GM06990 (cell line): ENCODE data around the gene OVCA2.
"Not testable (repeated sequence)": the region's sequence is repeated elsewhere in the genome, so short reads cannot be mapped to it uniquely, and the experiment has no call there.

Source experiments
- DNase-seq: peaks from one replicate; pipeline ENCODE4 v3.0.0-alpha.2; 2011; ENCODE audit not compliant: insufficient read length; ENCODE audit errors: extremely low read depth
- H3K27me3 ChIP-seq: replicated peaks from 2 replicates; pipeline ENCODE4 v1.6.0; 2011; ENCODE audit warnings: low read length; ENCODE audit not compliant: control insufficient read depth, insufficient read depth
- H3K36me3 ChIP-seq: 2 replicates; pipeline ENCODE4 v1.5.1; 2011; ENCODE audit warnings: low read length; ENCODE audit not compliant: control insufficient read depth, insufficient read depth
- H3K4me3 ChIP-seq: replicated peaks from 2 replicates; pipeline ENCODE4 v1.5.1; 2011; ENCODE audit warnings: low read depth, mild to moderate bottlenecking, control low read depth, low read length
- TF ChIP-seq, protein P1 (sequence below): IDR thresholded peaks from 2 replicates; pipeline ENCODE4 v1.5.1; 2011; ENCODE audit warnings: low read length, control low read depth, mild to moderate bottlenecking, inconsistent platforms; ENCODE audit not compliant: insufficient read depth, poor library complexity, severe bottlenecking

OVCA2 gene

DNA sequence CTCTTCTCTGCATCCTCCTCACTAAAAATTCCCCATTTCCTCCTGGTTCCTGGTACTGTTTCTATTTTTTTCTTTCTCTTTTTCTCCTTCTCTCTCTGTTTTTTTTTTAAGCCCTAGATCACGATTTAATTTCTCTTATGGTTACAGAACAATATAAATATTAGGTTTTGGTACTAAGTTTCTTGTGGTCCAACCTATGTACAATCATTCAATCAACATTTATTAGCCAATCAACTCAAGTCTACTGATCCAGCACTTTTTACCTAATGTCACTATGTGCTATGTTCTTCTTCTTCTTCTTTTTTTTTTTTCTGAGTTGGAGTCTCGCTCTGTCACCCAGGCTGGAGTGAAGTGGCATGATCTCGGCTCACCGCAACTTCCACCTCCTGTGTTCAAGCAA lies 29.3 kb upstream of the OVCA2 start:
- H3K36me3 ChIP-seq = no peaks in the 10 kb centered on the region
- no peaks in the 10 kb centered on the region for H3K27me3 ChIP-seq
- TF ChIP-seq, protein P1, sequence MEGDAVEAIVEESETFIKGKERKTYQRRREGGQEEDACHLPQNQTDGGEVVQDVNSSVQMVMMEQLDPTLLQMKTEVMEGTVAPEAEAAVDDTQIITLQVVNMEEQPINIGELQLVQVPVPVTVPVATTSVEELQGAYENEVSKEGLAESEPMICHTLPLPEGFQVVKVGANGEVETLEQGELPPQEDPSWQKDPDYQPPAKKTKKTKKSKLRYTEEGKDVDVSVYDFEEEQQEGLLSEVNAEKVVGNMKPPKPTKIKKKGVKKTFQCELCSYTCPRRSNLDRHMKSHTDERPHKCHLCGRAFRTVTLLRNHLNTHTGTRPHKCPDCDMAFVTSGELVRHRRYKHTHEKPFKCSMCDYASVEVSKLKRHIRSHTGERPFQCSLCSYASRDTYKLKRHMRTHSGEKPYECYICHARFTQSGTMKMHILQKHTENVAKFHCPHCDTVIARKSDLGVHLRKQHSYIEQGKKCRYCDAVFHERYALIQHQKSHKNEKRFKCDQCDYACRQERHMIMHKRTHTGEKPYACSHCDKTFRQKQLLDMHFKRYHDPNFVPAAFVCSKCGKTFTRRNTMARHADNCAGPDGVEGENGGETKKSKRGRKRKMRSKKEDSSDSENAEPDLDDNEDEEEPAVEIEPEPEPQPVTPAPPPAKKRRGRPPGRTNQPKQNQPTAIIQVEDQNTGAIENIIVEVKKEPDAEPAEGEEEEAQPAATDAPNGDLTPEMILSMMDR = no peak
- no peak overlapping the region for H3K4me3 ChIP-seq
- no peak for DNase-seq

DNA sequence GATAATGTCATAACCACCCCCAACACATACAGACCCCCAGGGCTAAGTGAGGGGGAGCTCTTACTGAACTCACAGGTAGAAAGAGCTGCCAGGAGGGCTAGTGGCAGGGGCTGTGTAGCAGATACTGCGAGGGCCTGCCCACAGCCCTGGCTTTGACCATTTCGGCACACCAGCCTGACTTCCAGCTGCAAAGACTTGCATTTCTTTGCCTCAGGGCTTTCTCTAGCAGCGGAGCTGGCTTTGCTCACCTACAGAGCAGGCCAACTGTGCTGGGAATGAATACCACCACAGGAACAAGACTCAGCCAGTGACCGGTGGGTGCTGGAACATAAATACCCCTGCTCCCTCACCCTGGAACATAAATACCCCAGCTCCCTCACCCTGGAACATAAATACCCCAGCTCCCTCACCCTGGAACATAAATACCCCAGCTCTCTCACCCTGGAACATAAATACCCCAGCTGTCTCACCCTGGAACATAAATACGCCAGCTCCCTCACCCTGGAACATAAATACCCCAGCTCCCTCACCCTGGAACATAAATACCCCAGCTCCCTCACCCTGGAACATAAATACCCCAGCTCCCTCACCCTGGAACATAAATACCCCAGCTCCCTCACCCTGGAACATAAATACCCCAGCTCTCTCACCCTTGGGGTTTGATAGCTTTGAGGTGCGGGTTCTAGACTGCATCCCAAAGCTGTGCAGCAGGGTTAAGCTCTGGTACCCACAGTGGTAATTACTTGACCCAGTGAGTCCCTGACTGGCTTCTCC lies 28.4 kb upstream of the OVCA2 start:
- not testable (repeated sequence) for H3K27me3 ChIP-seq, DNase-seq, H3K4me3 ChIP-seq, H3K36me3 ChIP-seq

DNA sequence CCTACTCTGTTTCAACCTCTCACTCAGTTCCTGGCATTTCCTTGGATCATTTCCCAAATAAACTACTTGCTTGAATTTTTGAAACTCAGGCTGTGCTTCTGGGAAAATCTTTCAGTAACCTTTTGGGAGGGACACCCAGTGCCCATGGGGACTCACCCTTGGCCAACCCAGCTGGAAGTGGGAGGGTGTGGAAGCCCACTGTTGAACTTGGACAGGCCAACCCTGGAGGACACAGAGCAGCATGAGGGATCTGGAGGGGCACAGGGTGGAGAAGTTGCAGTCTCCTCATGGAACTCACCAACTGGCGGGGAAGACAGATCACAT lies 27.9 kb upstream of the OVCA2 start:
- no peak for DNase-seq
- no peak overlapping the region for H3K4me3 ChIP-seq
- no peaks in the 10 kb centered on the region for H3K36me3 ChIP-seq
- TF ChIP-seq, protein P1 = no peak
- no peaks in the 10 kb centered on the region; the same call in 1 of the 2 replicates for H3K27me3 ChIP-seq

GRCh38 chr17:2015314-2015713 lies 26.5 kb upstream of the OVCA2 start:
- DNase-seq = no peak
- TF ChIP-seq, protein P1 = no peak
- H3K4me3 ChIP-seq = no peak overlapping the region
- no peaks in the 10 kb centered on the region; the same call in 1 of the 2 replicates for H3K27me3 ChIP-seq
- H3K36me3 ChIP-seq = no peaks in the 10 kb centered on the region

DNA sequence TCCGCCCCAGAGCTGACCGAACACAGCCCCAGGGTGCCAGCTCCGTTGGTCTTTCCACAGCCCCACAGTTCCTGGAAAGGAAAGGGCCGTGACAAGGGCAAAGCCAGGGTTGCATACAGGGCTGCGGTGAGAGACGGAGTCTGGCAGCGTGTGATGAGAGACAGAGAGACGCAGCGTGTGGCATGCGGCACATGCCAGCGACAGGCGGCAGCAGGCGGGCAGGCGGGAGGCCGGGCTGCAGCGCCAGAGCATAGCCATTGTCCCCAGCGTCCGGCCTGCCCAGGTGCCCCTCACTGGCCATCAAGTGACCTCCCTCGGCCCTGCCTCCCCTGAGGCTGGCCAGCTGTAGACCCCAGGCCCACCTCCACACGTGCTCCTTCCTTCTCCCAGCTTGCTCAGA lies 25.3 kb upstream of the OVCA2 start:
- no peak overlapping the region for H3K4me3 ChIP-seq
- no peaks in the 10 kb centered on the region for H3K36me3 ChIP-seq
- no peaks in the 10 kb centered on the region; the same call in 1 of the 2 replicates for H3K27me3 ChIP-seq
- TF ChIP-seq, protein P1 = no peak
- DNase-seq = no peak

GRCh38 chr17:2017274-2017941 lies 24.4 kb upstream of the OVCA2 start:
- no peaks in the 10 kb centered on the region for H3K36me3 ChIP-seq
- no peaks in the 10 kb centered on the region; the same call in 1 of the 2 replicates for H3K27me3 ChIP-seq
- DNase-seq = no peak
- TF ChIP-seq, protein P1 = no peak
- no peak overlapping the region for H3K4me3 ChIP-seq
